Tibial nerve (tissue), 3 donors: Measurements from ENCODE around the gene PTPRR.

Experiments
- POLR2A ChIP-seq, 2 donors: fragments of 450-650 bp; IDR thresholded peaks; one replicate each; pipeline ENCODE4 v1.6.1; 2017; ENCODE audit warnings: antibody characterized with exemption in 2 of 2, mild to moderate bottlenecking in 2 of 2, moderate library complexity in 2 of 2
- TF ChIP-seq, protein P1 (sequence below), 5 experiments: fragments of 200-600 bp in 3 of 5; fragments of 450-650 bp in 2 of 5; sonication (generic) in 3 of 5; IDR thresholded peaks; one replicate each; pipeline ENCODE4 v1.5.1; 2016 to 2019; ENCODE audit warnings: antibody characterized with exemption in 5 of 5, mild to moderate bottlenecking in 3 of 5, moderate library complexity in 2 of 5

DNA sequence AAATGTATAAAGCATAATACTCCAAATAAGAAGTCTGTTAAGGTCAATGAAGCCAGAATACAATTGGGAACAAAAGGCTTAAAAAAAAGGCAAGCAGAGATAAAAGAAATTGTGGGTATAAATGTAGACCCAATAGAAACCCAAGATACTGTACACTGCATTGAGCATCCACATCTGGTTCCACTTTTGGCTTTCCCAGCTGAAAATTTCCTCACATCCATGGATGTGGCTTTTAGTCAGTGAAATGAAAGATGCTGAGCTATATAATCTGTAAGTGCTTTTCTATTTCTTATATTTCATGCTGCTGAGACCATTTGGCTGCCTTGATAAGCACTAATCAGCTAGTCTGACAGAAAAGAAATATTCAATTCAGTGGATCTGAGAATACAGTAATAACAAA lies 83.5 kb downstream of the PTPRR start:
- TF ChIP-seq, protein P1, sequence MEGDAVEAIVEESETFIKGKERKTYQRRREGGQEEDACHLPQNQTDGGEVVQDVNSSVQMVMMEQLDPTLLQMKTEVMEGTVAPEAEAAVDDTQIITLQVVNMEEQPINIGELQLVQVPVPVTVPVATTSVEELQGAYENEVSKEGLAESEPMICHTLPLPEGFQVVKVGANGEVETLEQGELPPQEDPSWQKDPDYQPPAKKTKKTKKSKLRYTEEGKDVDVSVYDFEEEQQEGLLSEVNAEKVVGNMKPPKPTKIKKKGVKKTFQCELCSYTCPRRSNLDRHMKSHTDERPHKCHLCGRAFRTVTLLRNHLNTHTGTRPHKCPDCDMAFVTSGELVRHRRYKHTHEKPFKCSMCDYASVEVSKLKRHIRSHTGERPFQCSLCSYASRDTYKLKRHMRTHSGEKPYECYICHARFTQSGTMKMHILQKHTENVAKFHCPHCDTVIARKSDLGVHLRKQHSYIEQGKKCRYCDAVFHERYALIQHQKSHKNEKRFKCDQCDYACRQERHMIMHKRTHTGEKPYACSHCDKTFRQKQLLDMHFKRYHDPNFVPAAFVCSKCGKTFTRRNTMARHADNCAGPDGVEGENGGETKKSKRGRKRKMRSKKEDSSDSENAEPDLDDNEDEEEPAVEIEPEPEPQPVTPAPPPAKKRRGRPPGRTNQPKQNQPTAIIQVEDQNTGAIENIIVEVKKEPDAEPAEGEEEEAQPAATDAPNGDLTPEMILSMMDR (IDR thresholded peaks at IDR 0.05): no peak
- TF ChIP-seq POLR2A (IDR thresholded peaks at IDR 0.05): no peak
